HepG2 (cell line): ENCODE data around the gene UBL5. TPM values are rescaled to one million over a fixed set of nuclear protein-coding genes. Genes with fewer than 3 reads are reported as not detected.
A peak's percentile ranks its signal among the peaks of the same experiment; 100 is the strongest.

Experiments used
- ATAC-seq: fragments of 200-7000 bp; cut with Tn5 transposase; 3 replicates; pipeline ENCODE4 v1.9.1; 2020; ENCODE audit warnings: mild to moderate bottlenecking, moderate library complexity
- BruUV-seq: library from RNA; stranded (reverse); fragments of 400-500 nt; replicated peaks from 2 replicates; lab custom pipeline; 2021; lab: Mats Ljungman, UMichigan
- CTCF ChIA-PET: fragments of 300-600 bp; formaldehyde crosslinking; extraction: SDS; loops from one replicate; lab custom pipeline; 2021; ENCODE audit warnings: low total read pairs, inconsistent platforms, low intra/inter-chr PET ratio; lab: Yijun Ruan, JAX
- POLR2A ChIA-PET: fragments of 350-600 bp; sonication (Branson Sonifier 250); formaldehyde crosslinking; loops from one replicate; lab custom pipeline; 2020; ENCODE audit warnings: antibody characterized with exemption, inconsistent platforms; lab: Yijun Ruan, JAX
- DNase-seq: peaks from one replicate; pipeline ENCODE4 v3.0.0-alpha.2; 2015; ENCODE audit warnings: low spot score
- FAIRE-seq: peaks from 3 replicates; lab custom pipeline; 2011; peaks lifted over from hg19 to GRCh38; lab: Jason Lieb, UNC
- H2AFZ ChIP-seq: one replicate; pipeline ENCODE4 v1.6.1; 2011; ENCODE audit warnings: low read length, inconsistent platforms
- H3K27ac ChIP-seq: fragments of 300-600 bp; 3 replicates; pipeline ENCODE4 v1.8.0; 2011; ENCODE audit warnings: mixed run types, mild to moderate bottlenecking, mixed read lengths, low read length, inconsistent platforms; ENCODE audit not compliant: insufficient read depth; ENCODE audit errors: extremely low read length
- H3K27me3 ChIP-seq, 2 experiments: fragments of 200-600 bp in 1 of 2; 2 replicates in 1 of 2; 3 replicates in 1 of 2; pipeline versions ENCODE4 v1.6.0 to v1.8.0; 2011; ENCODE audit warnings: low read length in 2 of 2, mild to moderate bottlenecking in 2 of 2, moderate library complexity in 2 of 2, inconsistent platforms in 1 of 2; ENCODE audit not compliant: insufficient read depth in 2 of 2, control insufficient read depth in 1 of 2
- H3K36me3 ChIP-seq, 2 experiments: fragments of 200-600 bp in 1 of 2; replicated peaks in 1 of 2; 2 replicates in 1 of 2; 3 replicates in 1 of 2; pipeline versions ENCODE4 v1.5.1 to v1.8.0; 2011; ENCODE audit warnings: low read length in 2 of 2, inconsistent platforms in 1 of 2; ENCODE audit not compliant: insufficient read depth in 2 of 2, control insufficient read depth in 1 of 2
- H3K4me1 ChIP-seq: 2 replicates; pipeline ENCODE4 v1.5.1; 2012; ENCODE audit warnings: low read length, inconsistent platforms; ENCODE audit not compliant: insufficient read depth
- H3K4me2 ChIP-seq: 2 replicates; pipeline ENCODE4 v1.6.0; 2011; ENCODE audit warnings: low read depth, low read length, inconsistent platforms
- H3K4me3 ChIP-seq, 3 experiments: fragments of 200-600 bp in 1 of 3; sonication (generic), shearing (Covaris generic) in 1 of 3; replicated peaks in 1 of 3; 2 replicates each; pipeline ENCODE4 v1.5.1; 2011 to 2016; ENCODE audit warnings: low read length in 3 of 3, inconsistent platforms in 2 of 3, low read depth in 2 of 3, mild to moderate bottlenecking in 2 of 3, control low read depth in 1 of 3, mixed read lengths in 1 of 3; ENCODE audit not compliant: insufficient read depth in 1 of 3
- H3K79me2 ChIP-seq: one replicate; pipeline ENCODE4 v1.6.1; 2011; ENCODE audit warnings: low read length, inconsistent platforms; ENCODE audit not compliant: insufficient read depth
- H3K9ac ChIP-seq: 2 replicates; pipeline ENCODE4 v1.6.0; 2011; ENCODE audit warnings: mild to moderate bottlenecking, low read depth, low read length, inconsistent platforms; ENCODE audit not compliant: insufficient read depth
- H3K9me3 ChIP-seq: 2 replicates; pipeline ENCODE4 v1.5.1; 2012; ENCODE audit warnings: mild to moderate bottlenecking, low read length
- H4K20me1 ChIP-seq: 2 replicates; pipeline ENCODE4 v1.6.0; 2011; ENCODE audit warnings: inconsistent platforms, mild to moderate bottlenecking, low read length, moderate library complexity; ENCODE audit not compliant: insufficient read depth
- AGO1 ChIP-seq: fragments of 200-400 bp; formaldehyde crosslinking; IDR thresholded peaks from 2 replicates; pipeline ENCODE4 v1.6.1; 2017; ENCODE audit warnings: mild to moderate bottlenecking, low read depth, low read length, moderate library complexity; ENCODE audit not compliant: poor library complexity, severe bottlenecking
- FOSL2 ChIP-seq: sonication (generic); formaldehyde crosslinking; IDR thresholded peaks from 2 replicates; pipeline ENCODE4 v1.4.0; 2020; ENCODE audit warnings: missing genetic modification reagents
- NR2F1 ChIP-seq, 2 experiments: fragments of 450-650 bp in 1 of 2; formaldehyde crosslinking in 1 of 2; IDR thresholded peaks; 2 replicates each; pipeline versions ENCODE4 v1.5.0 to v1.6.1; 2016 to 2020; ENCODE audit warnings: mild to moderate bottlenecking in 1 of 2, missing compliant biosample characterization in 1 of 2, missing genetic modification reagents in 1 of 2, moderate library complexity in 1 of 2
- NR2F2 ChIP-seq: IDR thresholded peaks from 2 replicates; pipeline ENCODE4 v1.6.1; 2012; ENCODE audit warnings: low read depth, inconsistent platforms, borderline replicate concordance
- RARA ChIP-seq: IDR thresholded peaks from 2 replicates; pipeline ENCODE4 v1.6.1; 2016; ENCODE audit warnings: missing genetic modification reagents, missing compliant biosample characterization
- SSRP1 ChIP-seq: IDR thresholded peaks from 2 replicates; pipeline ENCODE4 v1.6.1; 2016; ENCODE audit warnings: control low read depth
- TAF15 ChIP-seq: fragments of 200-400 bp; formaldehyde crosslinking; IDR thresholded peaks from one replicate; pipeline ENCODE4 v1.6.1; 2018; ENCODE audit warnings: mild to moderate bottlenecking, low read depth, low read length; ENCODE audit not compliant: poor library complexity, severe bottlenecking
- ZNF614 ChIP-seq: IDR thresholded peaks from 2 replicates; pipeline ENCODE4 v1.6.1; 2018; ENCODE audit warnings: missing biosample characterization, missing genetic modification reagents, inconsistent platforms, borderline replicate concordance
- ZNF891 ChIP-seq: sonication (generic); formaldehyde crosslinking; IDR thresholded peaks from 2 replicates; pipeline ENCODE4 v1.5.0; 2020; ENCODE audit warnings: mild to moderate bottlenecking, missing genetic modification reagents
- WGBS: methylation state at CpG from one replicate; pipeline ENCODE4 v1.1.6; 2017; ENCODE audit warnings: low lambda C conversion rate; 5-methylcytosine and 5-hydroxymethylcytosine counted together
- in situ Hi-C: cut with HindIII; loops from 2 replicates; pipeline ENCODE4 v1.10.0; 2017; ENCODE audit warnings: low pct_unique_long_range_greater_than_20kb; ENCODE audit not compliant: extremely low pct_ligation_motif_present
- intact Hi-C: fragments of 100-400 bp; cut with micrococcal nuclease; formaldehyde crosslinking; loops from one replicate; pipeline ENCODE4 v1.10.0; 2022; ENCODE audit not compliant: unreplicated experiment
- polyA plus RNA-seq, 8 experiments: library from polyadenylated mRNA; depleted of rRNA in 3 of 8; stranded (reverse) in 7 of 8; unstranded in 1 of 8; fragments of >200 nt; fragmentation: Illumina TruSeq in 4 of 8; extraction: Trizol in 4 of 8; gene quantifications; 2 replicates each; pipeline versions ENCODE4 v1.2.1 to v1.2.3, GENCODE V29; 2011 to 2016; ENCODE audit warnings: low read depth in 4 of 8, missing spikeins in 1 of 8, mixed read lengths in 1 of 8; ENCODE audit not compliant: insufficient read depth in 1 of 8
- total RNA-seq, 5 experiments: library from RNA; depleted of rRNA; stranded (reverse); fragments of >200 nt; fragmentation: Illumina TruSeq; extraction: Trizol; gene quantifications; 2 replicates each; pipeline ENCODE4 v1.2.3, GENCODE V29; 2016; ENCODE audit warnings: low read depth in 1 of 5
- TF ChIP-seq, protein P1 (sequence below): sonication (generic); formaldehyde crosslinking; IDR thresholded peaks from 2 replicates; pipeline ENCODE4 v1.4.0; 2020; ENCODE audit warnings: missing genetic modification reagents, borderline replicate concordance
- TF ChIP-seq, protein P2 (sequence below): sonication (generic); formaldehyde crosslinking; IDR thresholded peaks from 2 replicates; pipeline ENCODE4 v1.5.0; 2020; ENCODE audit warnings: mild to moderate bottlenecking, low read depth, missing genetic modification reagents, borderline replicate concordance
- TF ChIP-seq, protein P3 (sequence below): sonication (generic); formaldehyde crosslinking; IDR thresholded peaks from 2 replicates; pipeline ENCODE4 v1.4.0; 2020; ENCODE audit warnings: mild to moderate bottlenecking, missing genetic modification reagents, borderline replicate concordance
- TF ChIP-seq, protein P4 (sequence below): sonication (generic); formaldehyde crosslinking; IDR thresholded peaks from 2 replicates; pipeline ENCODE4 v1.4.0; 2020; ENCODE audit warnings: missing genetic modification reagents

Gene UBL5
- total and polyA plus RNA-seq, 2 of the 13 experiments (the other 11 are each of a cell fraction or from before 2014, with no cell fraction given): 373 to 487 TPM

DNA sequence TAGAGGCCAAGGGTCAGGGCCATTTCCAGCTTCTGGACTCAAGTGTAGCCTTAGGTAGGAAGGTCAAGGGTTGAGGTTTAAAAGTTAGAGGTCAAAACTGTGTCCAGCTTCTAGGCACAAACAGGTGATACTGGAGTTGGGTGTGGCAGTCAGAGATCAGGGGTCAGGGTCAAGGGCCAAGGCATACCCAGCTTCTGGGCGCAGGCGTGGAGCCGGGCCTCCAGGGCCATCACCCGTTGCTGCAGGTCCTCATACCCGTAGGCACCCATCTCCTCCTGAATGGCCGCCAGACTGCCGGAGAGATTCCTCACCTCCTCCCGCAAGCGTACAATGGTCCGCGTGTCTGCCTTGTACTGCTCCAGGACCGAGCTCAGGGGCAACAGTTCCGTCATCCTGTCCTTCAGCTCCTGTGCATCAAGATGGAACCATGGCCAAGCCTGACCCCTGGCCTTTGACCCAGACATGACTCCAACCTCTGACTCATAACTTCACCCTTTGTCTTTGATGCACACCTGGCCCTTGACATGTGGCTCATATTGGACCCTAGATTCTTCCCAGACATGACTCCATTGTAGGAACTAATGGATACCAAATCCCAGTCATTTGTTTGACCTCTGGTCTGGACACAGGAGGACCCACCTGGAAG lies 29.5 kb downstream of the UBL5 start:
- Histone ChIP-seq H2AFZ (no peak overlapping the region), H3K27me3 (peaks cover 1 to 6% of the 10 kb centered on the region in 2 experiments; a peak in 1 of 5 replicates), H3K9me3 (no peaks in the 10 kb centered on the region), H3K79me2 (no peaks in the 10 kb centered on the region), H3K27ac (no peak overlapping the region), H3K4me3 (no peak overlapping the region), H3K4me2 (no peak overlapping the region), H3K36me3 (no peaks in the 10 kb centered on the region), H3K9ac (no peak overlapping the region), H4K20me1 (no peaks in the 10 kb centered on the region), H3K4me1 (peaks cover 33% of the 10 kb centered on the region)
- no peak for FAIRE-seq
- in situ Hi-C loops: no loop called here
- WGBS: 69% methylated on average over 3 of the region's 13 CpGs
- ChIA-PET POLR2A (no interaction called here), CTCF (no interaction called here)
- BruUV-seq: no TSS peak
- DNase-seq: no peak
- intact Hi-C loops: no loop called here
- ATAC-seq: no peak
- TF ChIP-seq AGO1: no peak
- no peak for TF ChIP-seq TAF15
- TF ChIP-seq, protein P1, sequence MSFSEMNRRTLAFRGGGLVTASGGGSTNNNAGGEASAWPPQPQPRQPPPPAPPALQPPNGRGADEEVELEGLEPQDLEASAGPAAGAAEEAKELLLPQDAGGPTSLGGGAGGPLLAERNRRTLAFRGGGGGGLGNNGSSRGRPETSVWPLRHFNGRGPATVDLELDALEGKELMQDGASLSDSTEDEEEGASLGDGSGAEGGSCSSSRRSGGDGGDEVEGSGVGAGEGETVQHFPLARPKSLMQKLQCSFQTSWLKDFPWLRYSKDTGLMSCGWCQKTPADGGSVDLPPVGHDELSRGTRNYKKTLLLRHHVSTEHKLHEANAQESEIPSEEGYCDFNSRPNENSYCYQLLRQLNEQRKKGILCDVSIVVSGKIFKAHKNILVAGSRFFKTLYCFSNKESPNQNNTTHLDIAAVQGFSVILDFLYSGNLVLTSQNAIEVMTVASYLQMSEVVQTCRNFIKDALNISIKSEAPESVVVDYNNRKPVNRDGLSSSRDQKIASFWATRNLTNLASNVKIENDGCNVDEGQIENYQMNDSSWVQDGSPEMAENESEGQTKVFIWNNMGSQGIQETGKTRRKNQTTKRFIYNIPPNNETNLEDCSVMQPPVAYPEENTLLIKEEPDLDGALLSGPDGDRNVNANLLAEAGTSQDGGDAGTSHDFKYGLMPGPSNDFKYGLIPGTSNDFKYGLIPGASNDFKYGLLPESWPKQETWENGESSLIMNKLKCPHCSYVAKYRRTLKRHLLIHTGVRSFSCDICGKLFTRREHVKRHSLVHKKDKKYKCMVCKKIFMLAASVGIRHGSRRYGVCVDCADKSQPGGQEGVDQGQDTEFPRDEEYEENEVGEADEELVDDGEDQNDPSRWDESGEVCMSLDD: no peak
- peak; percentile 35; the same call in 1 of the 2 replicates for TF ChIP-seq FOSL2
- TF ChIP-seq NR2F2: 0 out of 2 replicates have a peak, but pooled peaks have one; percentile 19
- 0 out of 4 replicates have a peak, but pooled peaks of 1 of the 2 experiments have one; percentile 15 for TF ChIP-seq NR2F1 (CRISPR knock-in tag; IDR thresholded peaks at IDR 0.05)
- TF ChIP-seq RARA (CRISPR knock-in tag): peak; percentile 67
- no peak for TF ChIP-seq ZNF891
- TF ChIP-seq, protein P2, sequence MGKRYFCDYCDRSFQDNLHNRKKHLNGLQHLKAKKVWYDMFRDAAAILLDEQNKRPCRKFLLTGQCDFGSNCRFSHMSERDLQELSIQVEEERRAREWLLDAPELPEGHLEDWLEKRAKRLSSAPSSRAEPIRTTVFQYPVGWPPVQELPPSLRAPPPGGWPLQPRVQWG: no peak
- TF ChIP-seq SSRP1 (CRISPR knock-in tag): no peak
- TF ChIP-seq, protein P3, sequence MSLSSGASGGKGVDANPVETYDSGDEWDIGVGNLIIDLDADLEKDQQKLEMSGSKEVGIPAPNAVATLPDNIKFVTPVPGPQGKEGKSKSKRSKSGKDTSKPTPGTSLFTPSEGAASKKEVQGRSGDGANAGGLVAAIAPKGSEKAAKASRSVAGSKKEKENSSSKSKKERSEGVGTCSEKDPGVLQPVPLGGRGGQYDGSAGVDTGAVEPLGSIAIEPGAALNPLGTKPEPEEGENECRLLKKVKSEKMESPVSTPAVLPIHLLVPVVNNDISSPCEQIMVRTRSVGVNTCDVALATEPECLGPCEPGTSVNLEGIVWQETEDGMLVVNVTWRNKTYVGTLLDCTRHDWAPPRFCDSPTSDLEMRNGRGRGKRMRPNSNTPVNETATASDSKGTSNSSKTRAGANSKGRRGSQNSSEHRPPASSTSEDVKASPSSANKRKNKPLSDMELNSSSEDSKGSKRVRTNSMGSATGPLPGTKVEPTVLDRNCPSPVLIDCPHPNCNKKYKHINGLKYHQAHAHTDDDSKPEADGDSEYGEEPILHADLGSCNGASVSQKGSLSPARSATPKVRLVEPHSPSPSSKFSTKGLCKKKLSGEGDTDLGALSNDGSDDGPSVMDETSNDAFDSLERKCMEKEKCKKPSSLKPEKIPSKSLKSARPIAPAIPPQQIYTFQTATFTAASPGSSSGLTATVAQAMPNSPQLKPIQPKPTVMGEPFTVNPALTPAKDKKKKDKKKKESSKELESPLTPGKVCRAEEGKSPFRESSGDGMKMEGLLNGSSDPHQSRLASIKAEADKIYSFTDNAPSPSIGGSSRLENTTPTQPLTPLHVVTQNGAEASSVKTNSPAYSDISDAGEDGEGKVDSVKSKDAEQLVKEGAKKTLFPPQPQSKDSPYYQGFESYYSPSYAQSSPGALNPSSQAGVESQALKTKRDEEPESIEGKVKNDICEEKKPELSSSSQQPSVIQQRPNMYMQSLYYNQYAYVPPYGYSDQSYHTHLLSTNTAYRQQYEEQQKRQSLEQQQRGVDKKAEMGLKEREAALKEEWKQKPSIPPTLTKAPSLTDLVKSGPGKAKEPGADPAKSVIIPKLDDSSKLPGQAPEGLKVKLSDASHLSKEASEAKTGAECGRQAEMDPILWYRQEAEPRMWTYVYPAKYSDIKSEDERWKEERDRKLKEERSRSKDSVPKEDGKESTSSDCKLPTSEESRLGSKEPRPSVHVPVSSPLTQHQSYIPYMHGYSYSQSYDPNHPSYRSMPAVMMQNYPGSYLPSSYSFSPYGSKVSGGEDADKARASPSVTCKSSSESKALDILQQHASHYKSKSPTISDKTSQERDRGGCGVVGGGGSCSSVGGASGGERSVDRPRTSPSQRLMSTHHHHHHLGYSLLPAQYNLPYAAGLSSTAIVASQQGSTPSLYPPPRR: no peak
- TF ChIP-seq, protein P4, sequence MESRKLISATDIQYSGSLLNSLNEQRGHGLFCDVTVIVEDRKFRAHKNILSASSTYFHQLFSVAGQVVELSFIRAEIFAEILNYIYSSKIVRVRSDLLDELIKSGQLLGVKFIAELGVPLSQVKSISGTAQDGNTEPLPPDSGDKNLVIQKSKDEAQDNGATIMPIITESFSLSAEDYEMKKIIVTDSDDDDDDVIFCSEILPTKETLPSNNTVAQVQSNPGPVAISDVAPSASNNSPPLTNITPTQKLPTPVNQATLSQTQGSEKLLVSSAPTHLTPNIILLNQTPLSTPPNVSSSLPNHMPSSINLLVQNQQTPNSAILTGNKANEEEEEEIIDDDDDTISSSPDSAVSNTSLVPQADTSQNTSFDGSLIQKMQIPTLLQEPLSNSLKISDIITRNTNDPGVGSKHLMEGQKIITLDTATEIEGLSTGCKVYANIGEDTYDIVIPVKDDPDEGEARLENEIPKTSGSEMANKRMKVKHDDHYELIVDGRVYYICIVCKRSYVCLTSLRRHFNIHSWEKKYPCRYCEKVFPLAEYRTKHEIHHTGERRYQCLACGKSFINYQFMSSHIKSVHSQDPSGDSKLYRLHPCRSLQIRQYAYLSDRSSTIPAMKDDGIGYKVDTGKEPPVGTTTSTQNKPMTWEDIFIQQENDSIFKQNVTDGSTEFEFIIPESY (CRISPR knock-in tag): 0 out of 2 replicates have a peak, but pooled peaks have one; percentile 21
- TF ChIP-seq ZNF614: no peak
